Lung (tissue), 12 donors: ENCODE measurements around the gene NGEF. TPM values are rescaled to one million over a fixed set of nuclear protein-coding genes. Genes with fewer than 3 reads are reported as not detected.

Experiments used
- ATAC-seq: fragments of 200-7000 bp; cut with Tn5 transposase; one replicate; pipeline ENCODE4 v1.9.1; 2020; ENCODE audit warnings: moderate number of reproducible peaks; ENCODE audit not compliant: insufficient read depth, low FRiP score
- DNase-seq, 3 donors: peaks; one replicate each; pipeline ENCODE4 v3.0.0-alpha.2; 2013 to 2017
- H3K27ac ChIP-seq, 2 donors: one replicate each; pipeline ENCODE4 v1.5.1; 2013; ENCODE audit warnings: mild to moderate bottlenecking in 2 of 2, moderate library complexity in 2 of 2, control low read depth in 1 of 2, inconsistent platforms in 1 of 2, low read depth in 1 of 2, low read length in 1 of 2
- H3K27me3 ChIP-seq, 3 donors: one replicate each; pipeline ENCODE4 v1.5.1; 2013; ENCODE audit warnings: low read length in 2 of 3; ENCODE audit not compliant: control insufficient read depth in 3 of 3, insufficient read depth in 3 of 3
- H3K36me3 ChIP-seq, 4 donors: one replicate each; pipeline ENCODE4 v1.5.1; 2013; ENCODE audit warnings: low read length in 4 of 4, mild to moderate bottlenecking in 1 of 4, moderate library complexity in 1 of 4; ENCODE audit not compliant: control insufficient read depth in 4 of 4, insufficient read depth in 4 of 4
- H3K4me1 ChIP-seq, 5 donors: one replicate each; pipeline ENCODE4 v1.5.1; 2013; ENCODE audit warnings: low read length in 5 of 5, mild to moderate bottlenecking in 2 of 5, moderate library complexity in 1 of 5; ENCODE audit not compliant: control insufficient read depth in 5 of 5, insufficient read depth in 5 of 5
- H3K4me3 ChIP-seq: one replicate; pipeline ENCODE4 v1.5.1; 2013; ENCODE audit warnings: mild to moderate bottlenecking, control low read depth, moderate library complexity
- H3K9ac ChIP-seq, 2 donors: one replicate each; pipeline ENCODE4 v1.5.1; 2013; ENCODE audit warnings: low read length in 2 of 2, control low read depth in 1 of 2; ENCODE audit not compliant: insufficient read depth in 1 of 2
- H3K9me3 ChIP-seq, 4 donors: one replicate each; pipeline ENCODE4 v1.5.1; 2013; ENCODE audit warnings: low read length in 3 of 4, mild to moderate bottlenecking in 1 of 4, moderate library complexity in 1 of 4; ENCODE audit not compliant: control insufficient read depth in 4 of 4, insufficient read depth in 3 of 4
- WGBS, 2 donors: extraction: QIAGEN DNeasy Blood & Tissue Kit; methylation state at CpG; one replicate each; pipeline ENCODE4 v1.1.7; 2013; 5-methylcytosine and 5-hydroxymethylcytosine counted together
- polyA plus RNA-seq, 2 donors: library from polyadenylated mRNA; stranded (reverse); fragments of 200-250 nt; gene quantifications; one replicate each; pipeline ENCODE4 v1.2.1, GENCODE V29; 2013
- total RNA-seq, 2 donors: library from RNA; depleted of rRNA in 1 of 2; stranded (reverse); fragments of >200 nt in 1 of 2; gene quantifications; one replicate each; pipeline ENCODE4 v1.2.1, GENCODE V29; 2014 to 2021
- TF ChIP-seq, protein P1 (sequence below): IDR thresholded peaks from 2 replicates; pipeline ENCODE4 v1.5.1; 2012; ENCODE audit warnings: mild to moderate bottlenecking; ENCODE audit errors: control extremely low read depth, extremely low read depth
- donor health status: control.
- donor health status: control.
- donor health status: Bipolar disorder and iron deficiency.
- donor health status: healthy.
- donor health status: DM: yes; HTN: yes; CAD: no.

NGEF gene
- total and polyA plus RNA-seq, 4 donors: 0.35 to 2.4 (median 1.5) TPM

DNA sequence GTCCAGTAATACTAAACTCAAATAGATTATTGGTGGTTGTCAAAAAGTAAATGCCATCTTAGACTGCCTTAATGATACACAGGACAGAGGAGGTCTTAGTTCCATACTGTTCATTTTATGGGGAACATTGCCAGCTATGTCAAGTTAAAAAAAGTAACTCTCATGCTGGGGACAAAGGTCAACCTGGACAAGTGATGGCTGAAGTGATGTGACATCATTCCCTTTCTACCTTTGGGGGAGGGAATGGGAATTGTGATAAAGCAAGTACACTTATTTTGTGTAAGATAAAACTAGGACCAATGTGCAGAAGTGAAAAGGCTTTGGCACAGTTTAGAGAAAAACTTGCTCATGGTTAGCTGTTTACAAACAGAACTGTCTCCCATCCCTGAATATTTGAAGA is 167.0 kb downstream of the NGEF start:
- no peaks in the 10 kb centered on the region for H3K27me3 ChIP-seq
- DNase-seq (no peak), ATAC-seq (no peak)
- no peaks in the 10 kb centered on the region for H3K9me3 ChIP-seq
- no peak overlapping the region for H3K4me3 ChIP-seq
- H3K27ac ChIP-seq: no peak overlapping the region
- H3K4me1 ChIP-seq: no peaks in the 10 kb centered on the region
- peaks cover 33 to 60% (median 46%) of the 10 kb centered on the region in 4 donors for H3K36me3 ChIP-seq
- no peak overlapping the region for H3K9ac ChIP-seq
- TF ChIP-seq, protein P1, sequence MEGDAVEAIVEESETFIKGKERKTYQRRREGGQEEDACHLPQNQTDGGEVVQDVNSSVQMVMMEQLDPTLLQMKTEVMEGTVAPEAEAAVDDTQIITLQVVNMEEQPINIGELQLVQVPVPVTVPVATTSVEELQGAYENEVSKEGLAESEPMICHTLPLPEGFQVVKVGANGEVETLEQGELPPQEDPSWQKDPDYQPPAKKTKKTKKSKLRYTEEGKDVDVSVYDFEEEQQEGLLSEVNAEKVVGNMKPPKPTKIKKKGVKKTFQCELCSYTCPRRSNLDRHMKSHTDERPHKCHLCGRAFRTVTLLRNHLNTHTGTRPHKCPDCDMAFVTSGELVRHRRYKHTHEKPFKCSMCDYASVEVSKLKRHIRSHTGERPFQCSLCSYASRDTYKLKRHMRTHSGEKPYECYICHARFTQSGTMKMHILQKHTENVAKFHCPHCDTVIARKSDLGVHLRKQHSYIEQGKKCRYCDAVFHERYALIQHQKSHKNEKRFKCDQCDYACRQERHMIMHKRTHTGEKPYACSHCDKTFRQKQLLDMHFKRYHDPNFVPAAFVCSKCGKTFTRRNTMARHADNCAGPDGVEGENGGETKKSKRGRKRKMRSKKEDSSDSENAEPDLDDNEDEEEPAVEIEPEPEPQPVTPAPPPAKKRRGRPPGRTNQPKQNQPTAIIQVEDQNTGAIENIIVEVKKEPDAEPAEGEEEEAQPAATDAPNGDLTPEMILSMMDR: no peak

DNA sequence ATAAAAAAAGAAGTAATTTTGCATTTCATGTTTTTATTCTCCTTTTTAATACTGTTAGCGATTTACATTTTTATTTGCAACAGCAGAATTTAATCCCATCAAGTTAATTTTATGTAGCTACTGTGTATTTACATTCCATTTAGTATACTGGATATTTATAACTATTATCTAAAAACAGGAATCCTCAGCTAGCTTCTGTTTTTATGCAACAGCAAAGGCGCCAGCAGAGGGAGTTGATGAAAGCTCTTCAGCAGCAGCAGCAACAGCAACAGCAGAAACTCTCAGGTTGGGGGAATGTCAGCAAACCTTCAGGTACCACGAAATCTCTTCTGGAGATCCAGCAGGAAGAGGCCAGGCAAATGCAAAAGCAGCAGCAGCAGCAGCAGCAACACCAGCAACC is 169.2 kb downstream of the NGEF start:
- Histone ChIP-seq H3K27ac (no peak overlapping the region), H3K4me1 (peaks cover 0 to 11% (median 2%) of the 10 kb centered on the region in 5 donors), H3K4me3 (no peak overlapping the region), H3K9me3 (no peaks in the 10 kb centered on the region), H3K9ac (no peak overlapping the region), H3K27me3 (no peaks in the 10 kb centered on the region), H3K36me3 (peaks cover 20 to 48% (median 32%) of the 10 kb centered on the region in 4 donors)
- TF ChIP-seq, protein P1: no peak
- WGBS, 2 donors: 88 to 89% methylated on average over 3 of the region's 3 CpGs
- DNase-seq (no peak), ATAC-seq (no peak)

DNA sequence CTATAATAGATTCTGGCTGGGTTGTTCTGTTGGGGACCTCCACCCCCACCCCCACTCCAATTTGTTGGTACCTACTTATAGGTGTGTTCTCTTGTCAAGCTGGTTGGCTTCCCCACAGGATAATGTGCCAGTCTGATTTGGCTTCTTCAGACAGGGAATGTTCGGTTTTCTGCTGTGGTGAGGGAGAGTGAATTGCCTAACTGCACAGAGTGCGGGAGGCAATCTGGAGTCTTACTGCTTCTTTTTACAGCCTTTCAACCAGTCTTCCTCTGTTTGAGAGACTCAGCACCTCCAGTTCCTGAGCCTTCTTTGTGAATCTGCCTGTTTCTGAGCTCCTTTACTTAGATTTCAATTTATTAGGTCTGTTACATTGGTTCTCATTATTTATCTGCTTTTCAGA is 170.4 kb downstream of the NGEF start:
- ATAC-seq (no peak), DNase-seq (no peak)
- Histone ChIP-seq H3K9ac (no peak overlapping the region), H3K9me3 (no peaks in the 10 kb centered on the region), H3K4me1 (peaks cover 0 to 23% (median 12%) of the 10 kb centered on the region in 5 donors), H3K27ac (no peak overlapping the region), H3K4me3 (no peak overlapping the region), H3K36me3 (peaks cover 20 to 43% (median 26%) of the 10 kb centered on the region in 4 donors), H3K27me3 (no peaks in the 10 kb centered on the region)
- WGBS, 2 donors: 40 to 64% methylated on average over 2 of the region's 2 CpGs
- TF ChIP-seq, protein P1: no peak
